Activated CD8-positive, alpha-beta T cell treated with anti-CD3 and anti-CD28 coated beads for 36 hours (primary cell): Measurements from ENCODE around the gene IRX6. TPM values are rescaled to one million over a fixed set of nuclear protein-coding genes. Genes with fewer than 3 reads are reported as not detected.

ENCODE experiments used
- ATAC-seq: fragments of 200-7000 bp; cut with Tn5 transposase; one replicate; pipeline ENCODE4 v1.10.0; 2021; ENCODE audit warnings: mild to moderate bottlenecking, moderate library complexity
- CTCF ChIA-PET: fragments of 350-600 bp; sonication (Branson Sonifier 250); formaldehyde crosslinking; loops from one replicate; lab custom pipeline; 2021; ENCODE audit warnings: antibody characterized with exemption; lab: Charles Lee
- POLR2A ChIA-PET: fragments of 350-600 bp; sonication (Branson Sonifier 250); formaldehyde crosslinking; loops from one replicate; lab custom pipeline; 2021; ENCODE audit warnings: antibody characterized with exemption; lab: Charles Lee
- DNase-seq: peaks from one replicate; pipeline ENCODE4 v3.0.0-alpha.2; 2020
- H3K27ac Mint-ChIP-seq: one replicate; pipeline ENCODE4 v1.8.0; 2021; ENCODE audit warnings: mild to moderate bottlenecking, mixed read lengths
- H3K27me3 Mint-ChIP-seq: one replicate; pipeline ENCODE4 v1.8.0; 2021; ENCODE audit warnings: mixed read lengths
- H3K36me3 Mint-ChIP-seq: one replicate; pipeline ENCODE4 v1.8.0; 2021; ENCODE audit warnings: low read depth, mixed read lengths
- H3K4me1 Mint-ChIP-seq: one replicate; pipeline ENCODE4 v1.8.0; 2021; ENCODE audit warnings: low read depth, mixed read lengths
- H3K4me3 Mint-ChIP-seq: one replicate; pipeline ENCODE4 v1.8.0; 2021; ENCODE audit warnings: mild to moderate bottlenecking, moderate library complexity, mixed read lengths
- H3K9me3 Mint-ChIP-seq: one replicate; pipeline ENCODE4 v1.8.0; 2021; ENCODE audit warnings: mixed read lengths
- CTCF ChIP-seq: fragments of 200-600 bp; IDR thresholded peaks from one replicate; pipeline ENCODE4 v1.8.0; 2022; ENCODE audit warnings: antibody characterized with exemption, mild to moderate bottlenecking
- intact Hi-C: fragments of 100-400 bp; cut with micrococcal nuclease; formaldehyde crosslinking; loops from one replicate; pipeline ENCODE4 v1.10.0; 2022
- total RNA-seq, 2 experiments: library from RNA; stranded (reverse); gene quantifications; one replicate each; pipeline ENCODE4 v1.2.3, GENCODE V29; 2021

The IRX6 gene
- total RNA-seq, 2 experiments from 2014 or later = not detected

GRCh38 chr16:55325458-55326109 is 1.6 kb downstream of the IRX6 start:
- Mint-ChIP-seq H3K27ac (no peak overlapping the region), H3K9me3 (no peaks in the 10 kb centered on the region), H3K27me3 (peaks cover 47% of the 10 kb centered on the region), H3K4me3 (no peak overlapping the region), H3K4me1 (peaks cover under 1% of the 10 kb centered on the region), H3K36me3 (no peaks in the 10 kb centered on the region)
- ATAC-seq (no peak), DNase-seq (no peak)
- no peak for TF ChIP-seq CTCF
- ChIA-PET POLR2A (no interaction called here), CTCF (no interaction called here)
- intact Hi-C loops = no loop called here

GRCh38 chr16:55326261-55327092 is 2.5 kb downstream of the IRX6 start:
- H3K9me3 Mint-ChIP-seq = no peaks in the 10 kb centered on the region
- intact Hi-C loops = no loop called here
- CTCF ChIA-PET = no interaction called here

GRCh38 chr16:55328611-55329569 is 4.9 kb downstream of the IRX6 start:
- ATAC-seq (no peak), DNase-seq (no peak)
- Mint-ChIP-seq H3K27ac (no peak overlapping the region), H3K36me3 (no peaks in the 10 kb centered on the region), H3K4me3 (no peak overlapping the region), H3K27me3 (peaks cover 58% of the 10 kb centered on the region), H3K4me1 (peaks cover 4% of the 10 kb centered on the region), H3K9me3 (no peaks in the 10 kb centered on the region)
- no peak for TF ChIP-seq CTCF
- ChIA-PET POLR2A (no interaction called here), CTCF (no interaction called here)
- intact Hi-C loops = no loop called here

More at GRCh38 chr16:55326261-55327092, 2.5 kb downstream of the IRX6 start:
- POLR2A ChIA-PET = no interaction called here
- peaks cover 56% of the 10 kb centered on the region for H3K27me3 Mint-ChIP-seq
- no peak overlapping the region for H3K4me3 Mint-ChIP-seq
- H3K36me3 Mint-ChIP-seq = no peaks in the 10 kb centered on the region
- DNase-seq = no peak
- ATAC-seq = no peak
- H3K4me1 Mint-ChIP-seq = peaks cover 4% of the 10 kb centered on the region
- H3K27ac Mint-ChIP-seq = no peak overlapping the region
- TF ChIP-seq CTCF = no peak

- TF ChIP-seq CTCF = no peak
- Mint-ChIP-seq H3K27me3 (peaks cover 60% of the 10 kb centered on the region), H3K9me3 (no peaks in the 10 kb centered on the region), H3K4me3 (no peak overlapping the region), H3K36me3 (no peaks in the 10 kb centered on the region), H3K27ac (no peak overlapping the region), H3K4me1 (peaks cover 4% of the 10 kb centered on the region)
- ATAC-seq = no peak
- ChIA-PET CTCF (no interaction called here), POLR2A (no interaction called here)
- intact Hi-C loops = no loop called here
- no peak for DNase-seq
These were observed 5.9 kb downstream of the IRX6 start for GRCh38 chr16:55329791-55330428.
